ENCODE results near the gene RMND5B. TPM values are rescaled to one million over a fixed set of nuclear protein-coding genes. Genes with fewer than 3 reads are reported as not detected.

RMND5B gene
- polyA plus RNA-seq, 1 of the 3 experiments (the other 2 are of a cell fraction) = 42.8 TPM

GRCh38 chr5:178198706-178199105 is 67.9 kb downstream of the RMND5B start:
- CTCF ChIA-PET = no interaction called here
- 80% methylated on average over 8 of the region's 11 CpGs for WGBS (ENCODE audit: low lambda C conversion rate)

GRCh38 chr5:178199581-178200434 is 69.0 kb downstream of the RMND5B start:
- no peak overlapping the region for H3K4me3 ChIP-seq (ENCODE audit: low read depth in 2 of 2, low read length in 1 of 2)
- no peaks in the 10 kb centered on the region for H3K27me3 ChIP-seq (ENCODE audit: insufficient read depth)
- no peak overlapping the region for H2AFZ ChIP-seq (ENCODE audit: low read depth)
- POLR2A ChIA-PET = no interaction called here
- TF ChIP-seq ZBTB33 (IDR thresholded peaks at IDR 0.05; ENCODE audit: borderline replicate concordance, low read depth) (no peak), ELF1 (IDR thresholded peaks at IDR 0.05) (no peak), USF2 (IDR thresholded peaks at IDR 0.05; ENCODE audit: borderline replicate concordance, low read depth, low read length) (no peak), FOXJ3 (CRISPR knock-in tag; IDR thresholded peaks at IDR 0.05) (no peak), TCF12 (IDR thresholded peaks at IDR 0.05) (no peak), GABPA (IDR thresholded peaks at IDR 0.05; ENCODE audit: low read depth) (no peak), POLR2AphosphoS5 (IDR thresholded peaks at IDR 0.05; ENCODE audit: low read depth, low read length) (no peak), MAX (IDR thresholded peaks at IDR 0.05; ENCODE audit: low read depth) (no peak), RCOR1 (IDR thresholded peaks at IDR 0.05; ENCODE audit: low read length) (no peak), FOSL2 (IDR thresholded peaks at IDR 0.05; ENCODE audit: borderline replicate concordance, low read depth) (no peak), SMC3 (IDR thresholded peaks at IDR 0.05; ENCODE audit: low read depth, low read length) (no peak)
- H3K36me3 ChIP-seq (replicated peaks in 1 of 2; ENCODE audit: control insufficient read depth in 1 of 2, insufficient read depth in 2 of 2, low read length in 1 of 2) = no peaks in the 10 kb centered on the region
- H3K9ac ChIP-seq = no peak overlapping the region
- DNase-seq = no peak
- CTCF ChIA-PET = interaction anchor here (0.7 to 3.3 kb wide), 5 partner anchors 35 to 390 kb away, joined by 3 to 24 read pairs (median 4); partner anchors contain the start of gene COL23A1
- H3K79me2 ChIP-seq (ENCODE audit: insufficient read depth) = peaks cover 14% of the 10 kb centered on the region; the same call in 1 of the 2 replicates
- no peaks in the 10 kb centered on the region for H4K20me1 ChIP-seq (ENCODE audit: insufficient read depth)
- WGBS (ENCODE audit: low lambda C conversion rate) = 87% methylated on average over 12 of the region's 12 CpGs
- H3K4me2 ChIP-seq = no peak overlapping the region
- no peaks in the 10 kb centered on the region for H3K9me2 ChIP-seq
- no peaks in the 10 kb centered on the region; a peak in 1 of 4 replicates for H3K4me1 ChIP-seq (ENCODE audit: control insufficient read depth in 1 of 2, insufficient read depth in 2 of 2, low read depth in 1 of 2, low read length in 1 of 2)
- peaks cover 3% of the 10 kb centered on the region for H3F3A ChIP-seq (replicated peaks; ENCODE audit: insufficient read depth)
- H3K27ac ChIP-seq (ENCODE audit: low read depth in 2 of 2, low read length in 1 of 2) = no peak overlapping the region
- H3K9me3 ChIP-seq = no peaks in the 10 kb centered on the region

More at GRCh38 chr5:178198706-178199105, 67.9 kb downstream of the RMND5B start:
- no peaks in the 10 kb centered on the region for H3K9me2 ChIP-seq
- H3K4me1 ChIP-seq (ENCODE audit: control insufficient read depth in 1 of 2, insufficient read depth in 2 of 2, low read depth in 1 of 2, low read length in 1 of 2) = no peaks in the 10 kb centered on the region; a peak in 1 of 4 replicates
- H3K4me3 ChIP-seq (ENCODE audit: low read depth in 2 of 2, low read length in 1 of 2) = no peak overlapping the region
- no peaks in the 10 kb centered on the region for H3K36me3 ChIP-seq (replicated peaks in 1 of 2; ENCODE audit: control insufficient read depth in 1 of 2, insufficient read depth in 2 of 2, low read length in 1 of 2)
- no peak for DNase-seq
- H4K20me1 ChIP-seq (ENCODE audit: insufficient read depth) = no peaks in the 10 kb centered on the region
- no peaks in the 10 kb centered on the region; the same call in 1 of the 2 replicates for H3K27me3 ChIP-seq (ENCODE audit: insufficient read depth)
- H2AFZ ChIP-seq (ENCODE audit: low read depth) = no peak overlapping the region
- no peak overlapping the region for H3K27ac ChIP-seq (ENCODE audit: low read depth in 2 of 2, low read length in 1 of 2)
- peaks cover 3% of the 10 kb centered on the region; the same call in 1 of the 2 replicates for H3K79me2 ChIP-seq (ENCODE audit: insufficient read depth)
- no peak overlapping the region for H3K9ac ChIP-seq
- H3F3A ChIP-seq (replicated peaks; ENCODE audit: insufficient read depth) = peaks cover 3% of the 10 kb centered on the region
- no peaks in the 10 kb centered on the region for H3K9me3 ChIP-seq
- no peak for TF ChIP-seq MXI1 (IDR thresholded peaks at IDR 0.05; ENCODE audit: low read depth, low read length)
- TF ChIP-seq USF1 (IDR thresholded peaks at IDR 0.05; ENCODE audit: borderline replicate concordance, low read depth) = no peak
- TF ChIP-seq SMC3 (IDR thresholded peaks at IDR 0.05; ENCODE audit: low read depth, low read length) = no peak
- no peak for TF ChIP-seq RXRA (IDR thresholded peaks at IDR 0.05; ENCODE audit: borderline replicate concordance, low read depth)
- no peak for TF ChIP-seq YY1 (IDR thresholded peaks at IDR 0.05; ENCODE audit: low read depth)
- no peak for TF ChIP-seq GABPA (IDR thresholded peaks at IDR 0.05; ENCODE audit: low read depth)
- no peak for TF ChIP-seq PBX3 (IDR thresholded peaks at IDR 0.05)
- POLR2A ChIA-PET = no interaction called here
- no peak overlapping the region for H3K4me2 ChIP-seq
